ENCODE measurements around the gene GFOD1.
"Not testable (repeated sequence)": the region's sequence is repeated elsewhere in the genome, so short reads cannot be mapped to it uniquely, and the experiment has no call there.

The GFOD1 gene

DNA sequence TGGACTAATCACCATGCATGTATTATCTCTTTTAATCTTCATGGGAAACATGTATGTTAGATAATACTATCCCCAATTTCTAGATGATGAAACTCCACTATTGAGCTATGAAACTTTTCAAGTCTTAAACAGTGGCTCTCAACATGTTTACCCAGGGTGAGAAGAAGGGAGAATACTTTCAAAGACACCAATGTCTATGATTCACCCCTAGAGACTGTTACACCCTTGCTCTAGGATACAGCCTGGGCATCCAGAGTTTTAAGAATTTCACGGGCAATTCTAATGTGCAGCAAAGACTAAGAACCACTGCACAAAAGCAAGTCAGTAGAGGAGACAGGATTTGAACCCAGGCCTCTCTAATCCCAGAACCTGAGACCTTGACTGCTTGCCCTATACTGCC lies 47.8 kb downstream of the GFOD1 start:
- DNase-seq = no peak

DNA sequence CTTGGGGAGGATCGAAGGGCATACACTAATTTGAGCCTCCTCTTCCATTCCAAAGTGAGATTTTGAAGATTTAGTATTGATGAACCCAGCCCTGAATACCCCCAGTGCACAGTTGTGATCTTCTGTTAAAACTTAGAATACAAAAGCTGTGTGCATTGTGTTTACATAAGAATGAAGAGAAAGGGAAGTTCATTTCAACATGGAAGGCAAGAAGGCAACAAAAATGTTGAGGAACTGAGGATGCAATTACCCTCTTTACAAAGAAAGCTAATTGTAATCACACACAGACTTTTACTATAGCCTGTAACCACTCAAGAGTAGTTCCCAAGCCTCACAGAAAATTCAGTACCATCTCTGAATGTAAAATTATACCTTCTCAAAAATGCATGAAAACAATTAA lies 49.3 kb downstream of the GFOD1 start:
- no peak for DNase-seq

DNA sequence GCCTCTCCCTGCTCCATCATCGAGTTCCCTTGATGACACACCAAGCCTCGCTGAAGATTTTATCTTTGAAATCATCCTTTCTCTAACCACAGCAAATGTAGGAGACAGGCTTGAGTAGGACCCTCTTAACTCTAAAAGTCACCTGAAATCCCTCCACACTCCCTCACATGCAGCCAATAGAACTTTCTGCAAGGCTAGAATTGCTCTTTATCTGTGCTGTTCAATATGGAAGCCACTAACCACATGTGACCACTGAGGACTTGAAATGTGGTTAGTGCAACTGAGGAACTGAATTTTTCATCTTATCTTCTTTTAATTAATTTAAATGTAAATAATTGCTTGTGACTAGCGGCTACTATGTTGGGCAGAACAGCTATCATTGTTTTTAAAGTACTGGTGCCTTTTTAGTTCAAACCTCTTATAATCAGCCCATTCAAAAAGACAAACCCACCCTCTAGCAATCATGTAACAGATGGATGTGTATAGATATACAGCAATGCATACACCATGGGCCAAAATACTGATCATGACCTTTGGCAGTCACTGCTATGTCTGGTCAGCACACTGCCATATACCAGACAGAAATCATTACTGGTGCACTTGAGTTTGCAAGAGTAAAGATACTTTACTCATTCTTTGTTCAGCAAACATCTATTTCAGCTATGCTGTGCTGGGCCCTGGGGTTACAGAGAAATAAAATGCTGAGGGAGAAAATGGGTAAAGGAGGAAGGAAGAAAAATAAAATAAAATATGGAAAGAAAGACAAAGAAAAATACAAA lies 50.0 kb downstream of the GFOD1 start:
- no peak for DNase-seq

DNA sequence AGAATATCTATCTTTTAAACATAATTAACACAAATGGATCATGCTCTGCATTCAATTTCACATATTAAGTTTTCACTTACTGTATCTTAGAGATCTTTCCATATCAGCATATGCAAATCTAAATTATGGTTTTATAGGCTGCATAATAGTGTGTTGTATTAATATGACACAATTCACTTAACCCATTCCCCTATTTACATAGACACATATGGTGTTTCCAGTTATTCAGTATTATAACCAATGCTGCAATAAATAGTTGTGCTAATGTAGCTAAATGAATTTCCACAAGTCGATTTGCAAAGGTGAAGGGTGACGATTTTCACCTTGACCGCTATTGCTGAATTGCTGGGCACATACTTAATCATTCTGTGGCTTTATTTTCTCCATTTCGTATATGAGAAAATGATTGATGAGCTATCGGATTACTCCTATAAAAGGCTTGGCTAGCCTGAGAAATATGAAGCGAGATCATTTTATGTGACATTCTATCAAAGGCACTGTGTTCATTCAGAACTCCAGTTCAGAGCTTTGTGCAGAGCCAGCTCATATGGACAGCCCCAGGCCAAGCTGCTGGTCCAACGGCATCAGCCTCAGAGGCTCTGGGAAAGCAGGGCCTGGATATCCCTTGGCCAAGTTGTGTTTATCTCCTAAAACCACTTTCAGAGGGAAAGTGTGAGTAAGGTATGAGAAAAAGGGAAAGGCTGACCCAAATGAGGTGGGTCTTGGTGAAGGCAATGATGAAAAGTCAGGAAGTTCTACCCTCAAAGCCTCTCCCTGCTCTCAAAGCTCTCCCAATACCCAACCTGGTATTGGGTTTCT lies 50.8 kb downstream of the GFOD1 start:
- no peak for DNase-seq

DNA sequence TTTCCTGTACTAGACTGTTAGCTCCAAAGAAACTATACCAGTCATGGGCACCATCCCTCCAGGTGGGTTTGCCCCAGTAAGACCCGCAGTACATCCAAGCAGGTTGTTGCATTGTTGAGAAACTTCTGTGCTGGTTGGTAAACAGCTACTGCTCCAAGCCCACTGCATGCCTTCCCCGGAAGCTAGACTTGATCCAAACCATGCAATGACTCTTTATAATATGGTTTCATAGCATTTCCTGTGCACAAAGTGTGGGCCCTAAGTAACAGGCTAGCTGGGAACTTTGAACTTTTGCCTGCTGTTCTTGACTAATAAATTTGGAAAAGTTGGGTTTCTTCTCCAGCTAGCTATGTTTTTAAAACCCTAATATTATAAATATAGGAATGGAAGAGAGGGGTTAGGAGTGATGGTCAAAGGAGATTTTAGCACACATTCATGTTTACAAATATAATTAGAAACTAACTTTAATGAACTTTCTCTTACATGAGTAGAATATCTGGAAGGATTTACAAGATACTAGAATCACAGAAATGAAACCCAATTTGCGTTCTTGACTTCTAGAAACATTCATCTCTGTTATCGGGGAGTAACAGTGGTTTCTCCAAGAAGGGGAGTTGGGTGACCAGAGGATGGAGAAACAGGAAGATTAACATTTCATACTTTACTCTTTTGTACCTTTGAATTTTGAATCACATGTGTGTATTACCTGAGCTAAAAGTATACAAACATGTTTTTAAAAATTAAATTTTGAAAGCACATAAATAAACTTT lies 51.7 kb downstream of the GFOD1 start:
- no peak for DNase-seq

DNA sequence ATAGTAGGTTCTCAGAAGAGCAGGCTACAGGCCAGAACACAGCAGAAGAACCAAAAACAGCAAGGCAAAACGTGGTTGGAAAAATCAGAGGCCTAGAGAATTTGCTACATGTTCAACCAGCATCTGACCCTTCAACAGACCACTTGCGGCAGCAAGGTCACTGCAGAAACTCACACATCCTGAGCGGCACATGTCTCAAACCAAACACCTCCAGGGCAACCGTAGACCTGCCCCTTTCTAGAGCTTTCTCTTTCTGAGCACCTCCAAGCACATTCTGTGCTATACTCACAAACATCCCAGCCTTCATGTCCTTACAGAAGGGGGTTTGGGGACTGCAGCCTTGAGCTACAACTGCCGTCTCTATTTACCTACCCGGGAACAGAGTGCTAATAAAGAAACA lies 52.6 kb downstream of the GFOD1 start:
- DNase-seq = no peak

DNA sequence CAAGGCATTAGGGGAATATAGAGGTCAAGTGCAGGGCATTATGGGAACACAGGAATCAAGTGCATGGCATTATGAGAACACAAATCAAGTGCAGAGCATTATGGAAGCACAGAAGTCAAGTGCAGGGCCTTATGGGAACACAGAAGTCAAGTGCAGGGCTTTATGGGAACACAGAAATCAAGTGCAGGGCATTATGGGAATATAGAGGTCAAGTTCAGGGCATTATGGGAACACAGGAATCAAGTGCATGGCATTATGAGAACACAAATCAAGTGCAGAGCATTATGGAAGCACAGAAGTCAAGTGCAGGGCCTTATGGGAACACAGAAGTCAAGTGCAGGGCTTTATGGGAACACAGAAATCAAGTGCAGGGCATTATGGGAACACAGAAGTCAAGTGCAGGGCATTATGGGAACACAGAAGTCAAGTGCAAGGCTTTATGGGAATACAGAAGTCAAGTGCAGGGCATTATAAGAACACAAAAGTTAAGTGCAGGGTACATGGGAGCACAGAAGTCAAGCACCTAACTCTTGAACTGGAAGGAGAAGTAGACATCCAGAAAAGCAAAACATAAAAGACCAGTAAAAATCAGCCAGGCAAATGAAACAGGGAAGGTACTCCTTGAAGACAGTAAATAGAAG lies 53.1 kb downstream of the GFOD1 start:
- not testable (repeated sequence) for DNase-seq

DNA sequence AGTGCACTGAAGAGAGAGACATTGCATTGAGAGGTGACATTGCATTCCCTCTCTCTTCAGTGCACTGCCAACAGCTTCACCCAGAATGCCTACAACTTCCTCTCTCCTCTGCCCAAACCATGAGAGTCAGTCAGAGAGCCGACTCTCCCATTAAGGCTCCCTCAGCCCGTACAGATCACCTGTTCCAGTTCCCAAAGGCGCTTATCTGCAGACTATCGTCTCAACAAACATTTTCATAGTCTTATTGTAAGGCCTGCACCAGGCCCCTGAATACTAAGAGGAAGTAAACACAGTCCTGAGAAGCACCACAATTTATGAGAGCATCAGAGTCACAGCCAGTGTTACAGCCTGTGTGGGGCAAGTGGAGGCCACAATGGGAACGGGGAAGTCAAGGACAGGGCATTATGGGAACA lies 53.7 kb downstream of the GFOD1 start:
- DNase-seq = no peak

DNA sequence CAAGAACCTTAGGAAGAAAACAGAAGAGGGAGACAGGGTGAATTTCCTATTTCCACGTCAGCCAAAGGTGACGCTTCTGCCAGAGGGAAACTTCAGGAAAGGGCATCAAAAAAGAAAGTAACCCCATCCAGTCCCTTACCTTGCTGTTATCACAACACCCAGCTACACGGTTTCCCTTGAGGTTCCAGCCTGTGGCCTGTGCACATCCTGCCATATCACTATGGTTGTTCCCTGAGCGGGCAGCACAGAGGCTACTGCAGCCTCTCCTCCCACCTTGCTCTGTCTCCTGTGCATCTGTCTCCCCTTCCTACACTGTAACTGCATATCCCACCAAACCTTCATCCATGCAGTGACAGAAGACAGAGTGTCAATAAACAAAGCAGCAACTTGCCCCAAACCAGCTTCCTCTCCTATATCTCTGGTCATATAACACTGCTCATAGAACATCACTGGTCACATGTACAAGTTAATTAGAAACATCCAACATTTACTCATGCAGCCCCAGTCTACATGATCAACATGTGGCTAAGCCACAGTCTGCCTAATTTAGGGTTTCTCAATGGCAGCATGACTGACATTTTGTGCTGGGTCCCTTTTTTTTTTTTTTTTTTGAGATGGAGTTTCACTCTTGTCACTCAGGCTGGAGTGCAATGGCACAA lies 54.7 kb downstream of the GFOD1 start:
- no peak for DNase-seq

DNA sequence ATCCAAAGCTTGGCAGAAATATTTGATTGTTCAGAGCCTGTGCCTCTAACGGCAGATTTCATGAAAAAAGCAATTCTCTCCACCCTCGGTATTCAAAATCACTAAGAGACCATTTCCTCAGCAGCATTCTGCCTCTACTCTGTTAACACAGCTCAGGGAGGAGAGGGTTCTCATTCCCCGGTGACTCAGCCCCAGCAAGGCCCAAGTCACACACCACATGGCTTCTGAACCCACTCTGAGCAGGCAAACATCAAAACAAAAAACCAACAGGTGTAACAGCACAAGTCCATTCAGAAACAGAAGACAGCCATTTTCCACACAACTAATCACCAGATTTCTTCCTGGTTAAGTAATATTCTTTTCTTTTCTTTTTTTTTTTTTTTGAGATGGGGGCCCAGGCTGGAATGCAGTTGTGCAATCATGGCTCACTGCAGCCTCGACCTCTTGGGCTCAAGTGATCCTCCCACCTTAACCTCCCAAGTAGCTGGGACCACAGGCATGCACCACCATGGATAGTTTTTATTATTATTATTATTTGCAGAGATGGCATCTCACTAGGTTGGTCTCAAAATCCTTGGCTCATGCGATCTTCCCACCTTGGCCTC lies 55.4 kb downstream of the GFOD1 start:
- no peak for DNase-seq

DNA sequence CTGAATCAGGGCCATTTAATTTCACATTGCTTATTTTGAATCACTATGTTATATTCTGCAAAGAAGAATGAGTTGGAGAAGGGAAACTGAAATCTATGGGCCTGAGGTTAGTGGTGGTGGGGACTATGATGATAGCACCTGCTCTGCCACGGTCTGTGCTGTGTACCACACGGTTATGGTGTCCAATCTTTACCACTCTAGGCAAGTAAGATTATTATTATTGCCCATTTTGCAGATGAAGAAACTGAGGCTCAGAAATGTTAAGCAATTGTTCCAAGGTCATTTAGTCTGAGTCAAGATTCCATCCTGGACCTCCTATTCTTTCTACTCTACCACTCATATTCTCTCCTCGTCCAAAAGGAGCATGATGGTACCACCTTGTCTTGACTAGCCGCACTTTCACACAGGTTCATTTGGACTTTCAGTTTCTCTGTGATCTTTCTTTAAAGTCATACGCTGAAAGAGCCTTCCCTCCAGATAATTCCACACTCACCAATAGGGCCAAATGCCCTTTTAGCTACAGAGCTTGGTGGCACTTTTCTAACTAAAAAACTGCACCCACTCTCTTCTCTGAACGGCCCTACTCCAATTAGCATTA lies 56.2 kb downstream of the GFOD1 start:
- DNase-seq = no peak

DNA sequence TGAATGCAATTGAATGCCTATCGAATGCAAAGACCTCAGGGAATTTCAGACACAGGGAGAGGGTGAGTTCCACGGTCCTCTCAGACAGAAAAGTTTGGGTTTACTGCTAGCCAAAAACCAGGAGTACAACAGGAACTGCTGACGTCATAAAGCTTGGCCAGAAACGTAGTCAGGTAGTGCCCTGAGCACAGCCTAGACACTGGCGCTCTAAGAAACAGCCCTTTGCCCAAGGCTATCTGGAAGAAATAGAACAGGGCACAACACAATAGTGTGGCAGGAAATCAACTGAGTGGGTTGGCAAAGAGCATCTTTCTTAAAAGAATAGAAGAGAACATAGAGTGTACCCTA lies 58.0 kb downstream of the GFOD1 start:
- no peak for DNase-seq

DNA sequence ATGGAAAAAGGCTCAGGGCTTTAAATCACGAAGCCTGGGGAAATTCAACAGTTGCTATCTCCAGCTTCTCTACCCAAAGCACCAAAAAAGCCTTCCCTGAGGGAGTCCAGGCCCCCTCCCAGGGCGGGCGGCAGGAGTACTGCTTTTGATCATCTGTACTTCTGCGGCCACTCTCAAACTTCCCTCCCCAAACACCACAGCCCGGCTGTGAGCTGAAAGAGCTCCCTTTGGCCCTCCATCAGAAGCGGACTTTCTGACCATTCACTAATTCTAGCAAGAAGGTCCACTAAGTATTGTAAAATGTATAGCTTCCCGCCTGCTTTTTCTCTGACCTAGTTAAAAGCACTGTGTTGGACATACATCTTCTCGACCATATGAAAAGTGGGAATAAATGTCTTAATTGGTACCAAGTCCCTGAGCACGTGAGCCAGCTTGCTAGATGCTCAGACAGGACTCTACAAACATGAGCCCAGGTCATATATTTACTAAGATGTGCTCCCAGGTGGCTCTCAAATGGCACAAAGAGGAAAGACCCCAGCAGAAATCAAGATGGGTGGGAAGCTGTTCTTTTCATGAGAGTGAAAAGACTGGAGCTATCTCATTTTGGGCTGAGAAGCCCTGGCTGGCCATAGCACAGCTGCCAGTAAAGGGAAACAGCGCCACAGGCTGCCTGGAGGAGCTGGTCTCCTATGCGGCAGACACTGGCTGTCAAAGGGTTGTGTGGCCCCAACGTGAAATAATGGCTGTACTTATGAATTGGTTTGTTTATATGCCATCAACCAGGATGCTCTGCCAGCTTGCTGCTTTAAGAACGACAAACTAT lies 58.6 kb downstream of the GFOD1 start:
- no peak for DNase-seq

DNA sequence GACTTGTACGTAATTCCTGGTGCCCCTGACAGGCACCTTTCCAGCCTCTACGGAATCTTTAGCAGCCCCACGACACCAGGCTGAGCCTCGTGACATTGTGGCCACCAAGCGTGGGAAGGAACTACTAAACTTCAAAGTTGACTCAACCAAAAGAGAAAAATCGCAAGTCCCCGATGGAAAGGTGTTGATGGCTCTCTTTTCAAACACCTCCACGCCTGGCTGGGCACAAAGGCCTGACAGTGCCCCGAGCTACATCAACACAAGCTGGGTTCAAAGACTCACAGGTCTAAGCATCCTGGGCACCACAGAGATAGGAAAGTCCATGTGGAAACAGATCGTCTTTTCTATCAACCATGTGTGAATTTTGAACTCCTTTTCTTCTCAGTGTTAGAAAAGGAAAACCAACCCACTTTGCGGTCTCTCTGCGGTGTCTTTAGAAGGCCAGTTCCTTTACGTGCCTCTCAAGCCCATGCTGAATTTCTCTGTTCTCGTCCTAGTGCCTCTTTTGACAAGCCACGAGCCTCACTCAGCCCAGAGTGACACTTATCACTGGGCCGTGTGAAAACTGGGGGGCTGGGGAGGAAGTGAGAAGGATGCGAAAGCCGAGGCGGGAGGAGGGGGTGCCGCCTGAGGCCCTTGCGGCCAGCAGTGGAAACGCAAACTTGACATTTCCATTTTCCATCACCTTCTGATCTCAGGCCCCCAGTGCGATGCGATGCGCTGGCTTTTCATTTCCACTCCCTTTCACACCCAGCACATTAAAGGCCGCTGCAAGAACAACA lies 59.4 kb downstream of the GFOD1 start:
- no peak for DNase-seq

DNA sequence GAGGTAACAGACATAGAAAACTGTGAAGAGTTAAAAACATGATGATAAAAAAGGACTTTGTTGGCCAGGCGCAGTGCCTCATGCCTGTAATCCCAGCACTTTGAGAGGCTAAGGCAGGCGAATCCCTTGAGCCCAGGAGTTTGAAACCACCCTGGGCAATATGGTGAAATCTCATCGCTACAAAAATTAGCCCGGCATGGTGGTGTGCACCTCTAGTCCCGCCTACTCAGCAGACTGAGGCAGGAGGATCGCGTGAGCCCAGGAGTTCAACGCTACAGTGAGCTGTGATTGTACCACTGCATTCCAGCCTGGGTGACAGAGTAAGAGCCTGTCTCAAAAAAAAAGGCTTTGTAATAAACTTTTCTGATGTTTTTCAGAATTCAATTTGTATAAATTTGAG lies 60.1 kb downstream of the GFOD1 start:
- no peak for DNase-seq

DNA sequence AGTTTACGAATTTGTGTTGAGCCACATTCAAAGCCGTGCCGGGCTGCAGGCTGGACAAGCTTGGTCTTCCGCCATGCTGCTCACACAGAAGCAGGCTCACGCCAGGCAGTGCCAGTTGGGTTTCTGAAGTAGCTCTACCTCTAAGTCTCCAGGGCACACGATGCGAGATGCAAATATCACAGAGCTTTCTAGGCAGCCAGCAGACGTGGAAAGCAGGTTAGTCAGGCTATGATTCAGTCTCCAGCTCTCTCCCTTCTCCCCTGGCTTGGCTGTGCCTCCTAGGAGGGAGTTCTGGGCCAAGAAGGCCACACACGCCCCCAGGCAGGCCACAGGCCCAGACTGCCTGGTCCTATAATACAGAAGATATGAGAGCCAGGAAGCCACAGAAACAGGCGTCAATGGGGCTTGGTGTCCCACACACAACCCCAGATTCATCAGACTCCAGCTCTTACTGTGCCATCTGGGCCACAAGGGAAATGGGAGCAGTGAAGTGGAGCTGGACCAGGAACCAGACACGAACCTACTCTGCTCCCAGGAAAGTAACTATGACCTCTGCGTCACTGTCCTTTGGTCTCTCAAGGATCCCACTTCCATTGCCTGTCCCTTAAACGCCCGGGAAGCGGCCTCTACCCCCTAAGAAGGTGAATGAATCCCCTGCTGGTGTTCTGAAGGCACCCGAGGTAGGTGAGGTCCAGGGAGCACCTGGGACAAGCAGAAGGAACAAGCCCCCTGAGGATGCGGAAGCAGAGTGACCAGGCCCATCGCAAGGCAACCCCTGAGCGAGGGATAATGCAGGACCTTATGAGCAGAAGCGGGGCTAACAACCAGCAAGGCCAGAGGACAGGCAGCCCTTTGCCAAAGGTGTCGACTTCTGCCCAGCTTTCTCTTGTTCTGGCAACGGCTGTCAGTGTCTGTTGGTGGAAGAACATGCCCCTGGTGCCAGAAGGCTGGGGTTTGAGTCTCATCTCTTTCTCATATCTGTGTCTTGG lies 61.2 kb downstream of the GFOD1 start:
- DNase-seq = peak in 1 of 2 experiments; percentile 38

DNA sequence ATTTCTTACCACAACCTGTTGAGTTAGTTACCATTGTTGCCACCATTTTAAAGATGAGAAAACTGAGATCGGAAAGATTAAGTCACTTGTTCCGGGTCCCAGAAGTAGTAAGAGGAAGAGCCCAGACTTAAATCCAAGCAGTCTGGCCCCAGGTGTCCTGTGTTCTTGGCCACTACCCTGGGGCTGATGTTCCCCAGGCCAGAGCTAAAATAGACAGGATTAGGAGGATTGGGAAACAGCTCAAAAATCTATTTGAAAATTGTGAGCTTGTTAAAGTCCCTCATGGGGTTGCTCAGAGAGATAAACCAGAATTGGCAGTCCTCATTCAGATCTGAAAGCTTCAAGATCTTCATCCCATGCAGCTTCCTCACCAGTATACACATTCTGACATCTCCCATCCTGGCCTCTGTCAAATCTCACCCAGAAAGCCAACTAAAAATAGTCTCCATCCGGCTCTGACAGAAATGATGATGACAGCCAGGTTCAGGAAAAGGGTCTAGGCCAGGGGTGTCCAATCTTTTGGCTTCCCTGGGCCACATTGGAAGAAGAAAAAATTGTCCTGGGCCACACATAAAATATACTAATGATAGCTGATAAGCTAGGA lies 62.0 kb downstream of the GFOD1 start:
- no peak for DNase-seq

DNA sequence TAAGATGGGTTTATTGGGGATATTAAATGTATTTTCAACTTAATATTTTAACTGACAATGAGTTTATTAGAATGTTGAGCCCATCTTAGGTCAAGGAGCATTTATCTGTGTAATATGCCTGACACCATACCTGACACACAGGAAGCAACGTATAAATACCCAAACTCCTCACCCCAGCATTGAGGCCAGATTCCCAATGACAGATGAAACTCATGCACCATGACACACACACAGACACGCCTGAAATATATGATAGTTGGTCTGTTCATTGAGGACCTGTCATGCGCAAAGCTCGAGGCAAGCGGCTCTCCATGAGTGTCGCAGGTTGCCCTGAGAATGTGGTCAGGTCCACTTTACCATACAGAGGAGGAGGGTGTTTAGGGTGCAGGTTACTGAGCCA lies 64.1 kb downstream of the GFOD1 start:
- DNase-seq = no peak
